WTC11 (cell line): ENCODE measurements around the gene CCR2. TPM values are rescaled to one million over a fixed set of nuclear protein-coding genes. Genes with fewer than 3 reads are reported as not detected.

ENCODE experiments used
- ATAC-seq: fragments of 200-7000 bp; cut with Tn5 transposase; 2 replicates; pipeline ENCODE4 v1.10.0; 2021; ENCODE audit warnings: mild to moderate bottlenecking, moderate library complexity
- CTCF ChIA-PET: fragments of 300-600 bp; sonication (Branson Sonifier 250); formaldehyde crosslinking; loops from one replicate; lab custom pipeline; 2021; ENCODE audit warnings: antibody characterized with exemption; lab: Charles Lee
- POLR2A ChIA-PET: fragments of 350-600 bp; sonication (Branson Sonifier 250); formaldehyde crosslinking; loops from one replicate; lab custom pipeline; 2021; ENCODE audit warnings: antibody characterized with exemption; lab: Charles Lee
- DNase-seq: peaks from one replicate; pipeline ENCODE4 v3.0.0; 2021; ENCODE audit warnings: low spot score
- H3K27ac Mint-ChIP-seq: 2 replicates; pipeline ENCODE4 v1.8.0; 2021; ENCODE audit warnings: mixed read lengths
- H3K27me3 Mint-ChIP-seq: 2 replicates; pipeline ENCODE4 v1.8.0; 2021; ENCODE audit warnings: low read depth, mild to moderate bottlenecking, moderate library complexity, mixed read lengths
- H3K36me3 Mint-ChIP-seq: 2 replicates; pipeline ENCODE4 v1.8.0; 2021; ENCODE audit warnings: mixed read lengths
- H3K4me1 Mint-ChIP-seq: 2 replicates; pipeline ENCODE4 v1.8.0; 2022; ENCODE audit warnings: mixed read lengths
- H3K4me3 Mint-ChIP-seq: 2 replicates; pipeline ENCODE4 v1.8.0; 2021; ENCODE audit warnings: mild to moderate bottlenecking, moderate library complexity, mixed read lengths
- H3K9me3 Mint-ChIP-seq: 2 replicates; pipeline ENCODE4 v1.8.0; 2021; ENCODE audit warnings: mixed read lengths
- ATF6 ChIP-seq: sonication (generic); formaldehyde crosslinking; IDR thresholded peaks from 2 replicates; pipeline ENCODE4 v1.8.1; 2023; ENCODE audit warnings: mild to moderate bottlenecking, missing genetic modification reagents
- CREB1 ChIP-seq: sonication (generic); formaldehyde crosslinking; IDR thresholded peaks from 2 replicates; pipeline ENCODE4 v1.8.0; 2023; ENCODE audit warnings: mild to moderate bottlenecking, missing genetic modification reagents
- E2F5 ChIP-seq: sonication (generic); formaldehyde crosslinking; IDR thresholded peaks from 2 replicates; pipeline ENCODE4 v1.8.1; 2022; ENCODE audit warnings: mild to moderate bottlenecking, moderate library complexity, missing genetic modification reagents
- ETV6 ChIP-seq: sonication (generic); formaldehyde crosslinking; IDR thresholded peaks from 2 replicates; pipeline ENCODE4 v1.8.1; 2022; ENCODE audit warnings: mild to moderate bottlenecking, missing genetic modification reagents
- FOXP1 ChIP-seq: sonication (generic); formaldehyde crosslinking; IDR thresholded peaks from 2 replicates; pipeline ENCODE4 v1.8.0; 2022; ENCODE audit warnings: missing genetic modification reagents, mild to moderate bottlenecking, moderate library complexity, borderline replicate concordance
- GABPB1 ChIP-seq: sonication (generic); formaldehyde crosslinking; IDR thresholded peaks from 2 replicates; pipeline ENCODE4 v1.8.1; 2023; ENCODE audit warnings: mild to moderate bottlenecking, missing genetic modification reagents
- HMGXB4 ChIP-seq: sonication (generic); formaldehyde crosslinking; IDR thresholded peaks from 2 replicates; pipeline ENCODE4 v1.8.1; 2023; ENCODE audit warnings: mild to moderate bottlenecking, moderate library complexity, missing genetic modification reagents
- NFYB ChIP-seq: sonication (generic); formaldehyde crosslinking; conservative IDR thresholded peaks from 2 replicates; pipeline ENCODE4 v1.8.0; 2022; ENCODE audit warnings: low read depth, missing genetic modification reagents
- RELA ChIP-seq: sonication (generic); formaldehyde crosslinking; IDR thresholded peaks from 2 replicates; pipeline ENCODE4 v1.8.1; 2022; ENCODE audit warnings: missing genetic modification reagents, mild to moderate bottlenecking, borderline replicate concordance
- SMAD4 ChIP-seq: sonication (generic); formaldehyde crosslinking; IDR thresholded peaks from 2 replicates; pipeline ENCODE4 v1.8.0; 2022; ENCODE audit warnings: mild to moderate bottlenecking, missing genetic modification reagents
- TEAD1 ChIP-seq: sonication (generic); formaldehyde crosslinking; IDR thresholded peaks from 2 replicates; pipeline ENCODE4 v1.8.0; 2022; ENCODE audit warnings: mild to moderate bottlenecking, missing genetic modification reagents
- ZNF423 ChIP-seq: fragments of 250-450 bp; sonication (Bioruptor Pico); IDR thresholded peaks from 2 replicates; pipeline ENCODE4 v2.1.2; 2022; ENCODE audit warnings: mild to moderate bottlenecking, moderate library complexity
- ZNF512 ChIP-seq: sonication (generic); formaldehyde crosslinking; IDR thresholded peaks from 2 replicates; pipeline ENCODE4 v1.8.1; 2022; ENCODE audit warnings: missing genetic modification reagents, borderline replicate concordance
- ZNF532 ChIP-seq: fragments of 250-450 bp; sonication (Bioruptor Pico); IDR thresholded peaks from 2 replicates; pipeline ENCODE4 v1.9.0; 2021; ENCODE audit warnings: mild to moderate bottlenecking, borderline replicate concordance
- total RNA-seq: library from RNA; stranded (reverse); gene quantifications from 3 replicates; pipeline ENCODE4 v1.2.3, GENCODE V29; 2021
- TF ChIP-seq, protein P1 (sequence below): fragments of 250-450 bp; sonication (Bioruptor Pico); IDR thresholded peaks from 2 replicates; pipeline ENCODE4 v1.8.0; 2021; ENCODE audit warnings: mild to moderate bottlenecking
- TF ChIP-seq, protein P2 (sequence below): sonication (generic); formaldehyde crosslinking; IDR thresholded peaks from 2 replicates; pipeline ENCODE4 v1.8.0; 2022; ENCODE audit warnings: mild to moderate bottlenecking, missing genetic modification reagents
- TF ChIP-seq, protein P3 (sequence below): sonication (generic); formaldehyde crosslinking; IDR thresholded peaks from 2 replicates; pipeline ENCODE4 v1.8.0; 2022; ENCODE audit warnings: mild to moderate bottlenecking, missing genetic modification reagents

Gene CCR2
- total RNA-seq, 1 experiment from 2014 or later: not detected

- Mint-ChIP-seq H3K4me1 (no peaks in the 10 kb centered on the region), H3K36me3 (no peaks in the 10 kb centered on the region), H3K9me3 (peaks cover 5% of the 10 kb centered on the region; the same call in 1 of the 2 replicates), H3K27me3 (peaks cover 2% of the 10 kb centered on the region; the same call in 1 of the 2 replicates), H3K4me3 (no peak overlapping the region), H3K27ac (no peak overlapping the region)
- ChIA-PET POLR2A (no interaction called here), CTCF (interaction anchor here (0.5 to 5.5 kb wide), 28 partner anchors 8 to 425 kb away, joined by 3 to 68 read pairs (median 4); partner anchors contain the start of genes CCR1 and CXCR6)
- DNase-seq (peak; percentile 59), ATAC-seq (peak; percentile 98)
- TF ChIP-seq, protein P1, sequence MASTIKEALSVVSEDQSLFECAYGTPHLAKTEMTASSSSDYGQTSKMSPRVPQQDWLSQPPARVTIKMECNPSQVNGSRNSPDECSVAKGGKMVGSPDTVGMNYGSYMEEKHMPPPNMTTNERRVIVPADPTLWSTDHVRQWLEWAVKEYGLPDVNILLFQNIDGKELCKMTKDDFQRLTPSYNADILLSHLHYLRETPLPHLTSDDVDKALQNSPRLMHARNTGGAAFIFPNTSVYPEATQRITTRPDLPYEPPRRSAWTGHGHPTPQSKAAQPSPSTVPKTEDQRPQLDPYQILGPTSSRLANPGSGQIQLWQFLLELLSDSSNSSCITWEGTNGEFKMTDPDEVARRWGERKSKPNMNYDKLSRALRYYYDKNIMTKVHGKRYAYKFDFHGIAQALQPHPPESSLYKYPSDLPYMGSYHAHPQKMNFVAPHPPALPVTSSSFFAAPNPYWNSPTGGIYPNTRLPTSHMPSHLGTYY: no peak
- TF ChIP-seq FOXP1 (CRISPR knock-in tag): no peak
- TF ChIP-seq HMGXB4: no peak
- TF ChIP-seq ETV6 (CRISPR knock-in tag): no peak
- no peak for TF ChIP-seq ATF6 (CRISPR knock-in tag)
- no peak for TF ChIP-seq ZNF532 (CRISPR knock-in tag)
- TF ChIP-seq RELA: no peak
- no peak for TF ChIP-seq ZNF512 (CRISPR knock-in tag)
- no peak for TF ChIP-seq ZNF423 (CRISPR knock-in tag)
- TF ChIP-seq CREB1 (CRISPR knock-in tag): no peak
- TF ChIP-seq, protein P2, sequence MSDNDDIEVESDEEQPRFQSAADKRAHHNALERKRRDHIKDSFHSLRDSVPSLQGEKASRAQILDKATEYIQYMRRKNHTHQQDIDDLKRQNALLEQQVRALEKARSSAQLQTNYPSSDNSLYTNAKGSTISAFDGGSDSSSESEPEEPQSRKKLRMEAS (CRISPR knock-in tag): no peak
- TF ChIP-seq TEAD1 (CRISPR knock-in tag): no peak
- TF ChIP-seq SMAD4 (CRISPR knock-in tag): no peak
- TF ChIP-seq, protein P3, sequence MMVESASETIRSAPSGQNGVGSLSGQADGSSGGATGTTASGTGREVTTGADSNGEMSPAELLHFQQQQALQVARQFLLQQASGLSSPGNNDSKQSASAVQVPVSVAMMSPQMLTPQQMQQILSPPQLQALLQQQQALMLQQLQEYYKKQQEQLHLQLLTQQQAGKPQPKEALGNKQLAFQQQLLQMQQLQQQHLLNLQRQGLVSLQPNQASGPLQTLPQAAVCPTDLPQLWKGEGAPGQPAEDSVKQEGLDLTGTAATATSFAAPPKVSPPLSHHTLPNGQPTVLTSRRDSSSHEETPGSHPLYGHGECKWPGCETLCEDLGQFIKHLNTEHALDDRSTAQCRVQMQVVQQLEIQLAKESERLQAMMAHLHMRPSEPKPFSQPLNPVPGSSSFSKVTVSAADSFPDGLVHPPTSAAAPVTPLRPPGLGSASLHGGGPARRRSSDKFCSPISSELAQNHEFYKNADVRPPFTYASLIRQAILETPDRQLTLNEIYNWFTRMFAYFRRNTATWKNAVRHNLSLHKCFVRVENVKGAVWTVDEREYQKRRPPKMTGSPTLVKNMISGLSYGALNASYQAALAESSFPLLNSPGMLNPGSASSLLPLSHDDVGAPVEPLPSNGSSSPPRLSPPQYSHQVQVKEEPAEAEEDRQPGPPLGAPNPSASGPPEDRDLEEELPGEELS (CRISPR knock-in tag): no peak
- no peak for TF ChIP-seq E2F5
- no peak for TF ChIP-seq NFYB (CRISPR knock-in tag)
- TF ChIP-seq GABPB1 (CRISPR knock-in tag): no peak
Measured at GRCh38 chr3:46368569-46368968, 14.7 kb downstream of the CCR2 start.
